Measurements from ENCODE around the gene ACTL9.

Gene ACTL9

GRCh38 chr19:8682931-8683330 lies 15.7 kb downstream of the ACTL9 start:
- no peaks in the 10 kb centered on the region for H3K36me3 ChIP-seq (ENCODE audit: insufficient read depth, low read length)
- H3K9me3 ChIP-seq (ENCODE audit: low read length), result no peaks in the 10 kb centered on the region
- no peak overlapping the region for H3K9ac ChIP-seq (ENCODE audit: low read length)
- no peaks in the 10 kb centered on the region for H3K27me3 ChIP-seq (ENCODE audit: control insufficient read depth in 1 of 2, insufficient read depth in 2 of 2, low read length in 2 of 2)
- no peaks in the 10 kb centered on the region for H3K4me1 ChIP-seq (ENCODE audit: insufficient read depth, low read length)
- no peak overlapping the region for H3K4me3 ChIP-seq (ENCODE audit: low read depth in 1 of 2, low read length in 2 of 2)
- no peak overlapping the region for H3K27ac ChIP-seq (ENCODE audit: low read depth, low read length)

DNA sequence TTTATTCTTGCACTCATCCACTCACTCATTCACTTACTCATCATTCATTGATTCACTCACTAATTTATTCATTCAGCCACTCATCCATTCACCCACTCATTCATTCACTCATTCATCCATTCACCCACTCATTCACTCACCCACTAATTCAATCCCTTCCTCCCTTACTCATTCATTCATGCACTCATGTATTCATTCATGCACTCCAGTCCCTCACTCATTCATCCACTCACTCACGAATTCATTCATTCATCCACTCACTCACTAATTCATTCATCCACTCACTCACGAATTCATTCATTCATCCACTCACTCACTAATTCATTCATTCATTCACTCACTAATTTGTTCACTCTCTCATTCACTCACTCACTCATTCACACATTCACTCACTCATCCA lies 16.1 kb downstream of the ACTL9 start:
- Histone ChIP-seq H3K4me1 (ENCODE audit: insufficient read depth, low read length) (no peaks in the 10 kb centered on the region), H3K27me3 (ENCODE audit: control insufficient read depth in 1 of 2, insufficient read depth in 2 of 2, low read length in 2 of 2) (no peaks in the 10 kb centered on the region), H3K4me3 (ENCODE audit: low read depth in 1 of 2, low read length in 2 of 2) (no peak overlapping the region), H3K27ac (ENCODE audit: low read depth, low read length) (no peak overlapping the region), H3K36me3 (ENCODE audit: insufficient read depth, low read length) (no peaks in the 10 kb centered on the region), H3K9ac (ENCODE audit: low read length) (no peak overlapping the region), H3K9me3 (ENCODE audit: low read length) (no peaks in the 10 kb centered on the region)

DNA sequence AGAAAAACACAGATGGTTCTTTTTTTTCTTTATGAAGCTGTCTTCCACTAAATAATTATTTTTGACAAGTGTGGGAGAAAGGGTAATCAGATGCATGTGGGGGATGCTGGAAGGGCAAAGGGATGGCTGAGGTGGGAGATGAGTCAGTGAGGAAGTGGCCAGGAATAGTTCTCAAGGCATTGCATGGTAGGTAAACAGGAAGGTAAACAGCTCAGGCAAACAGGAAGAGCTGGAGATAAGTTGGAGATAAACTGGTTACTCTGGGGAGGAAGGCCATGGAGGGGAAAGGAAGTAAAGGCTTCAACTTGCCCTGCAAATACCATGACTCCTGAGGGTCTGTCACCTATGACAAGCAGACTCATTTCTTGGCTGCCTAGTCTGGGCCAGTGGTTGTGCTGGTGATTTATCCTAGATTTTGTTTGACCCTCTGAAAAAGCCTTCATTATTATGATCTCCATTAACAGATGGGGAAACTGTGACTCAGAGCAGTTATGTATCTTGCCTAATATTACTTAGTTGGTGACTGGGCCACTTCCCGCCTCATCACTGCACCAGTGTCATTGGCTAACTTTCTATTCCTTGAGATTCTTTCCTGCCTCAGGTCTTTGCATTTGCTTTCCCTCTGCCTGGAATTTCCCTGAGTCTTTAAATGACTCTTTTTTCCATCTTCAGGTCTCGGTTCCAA lies 17.1 kb downstream of the ACTL9 start:
- H3K4me3 ChIP-seq (ENCODE audit: low read depth in 1 of 2, low read length in 2 of 2), result no peak overlapping the region
- no peak overlapping the region for H3K27ac ChIP-seq (ENCODE audit: low read depth, low read length)
- H3K9ac ChIP-seq (ENCODE audit: low read length), result no peak overlapping the region
- H3K27me3 ChIP-seq (ENCODE audit: control insufficient read depth in 1 of 2, insufficient read depth in 2 of 2, low read length in 2 of 2), result no peaks in the 10 kb centered on the region
- H3K9me3 ChIP-seq (ENCODE audit: low read length), result no peaks in the 10 kb centered on the region
- H3K4me1 ChIP-seq (ENCODE audit: insufficient read depth, low read length), result no peaks in the 10 kb centered on the region
- no peaks in the 10 kb centered on the region for H3K36me3 ChIP-seq (ENCODE audit: insufficient read depth, low read length)

DNA sequence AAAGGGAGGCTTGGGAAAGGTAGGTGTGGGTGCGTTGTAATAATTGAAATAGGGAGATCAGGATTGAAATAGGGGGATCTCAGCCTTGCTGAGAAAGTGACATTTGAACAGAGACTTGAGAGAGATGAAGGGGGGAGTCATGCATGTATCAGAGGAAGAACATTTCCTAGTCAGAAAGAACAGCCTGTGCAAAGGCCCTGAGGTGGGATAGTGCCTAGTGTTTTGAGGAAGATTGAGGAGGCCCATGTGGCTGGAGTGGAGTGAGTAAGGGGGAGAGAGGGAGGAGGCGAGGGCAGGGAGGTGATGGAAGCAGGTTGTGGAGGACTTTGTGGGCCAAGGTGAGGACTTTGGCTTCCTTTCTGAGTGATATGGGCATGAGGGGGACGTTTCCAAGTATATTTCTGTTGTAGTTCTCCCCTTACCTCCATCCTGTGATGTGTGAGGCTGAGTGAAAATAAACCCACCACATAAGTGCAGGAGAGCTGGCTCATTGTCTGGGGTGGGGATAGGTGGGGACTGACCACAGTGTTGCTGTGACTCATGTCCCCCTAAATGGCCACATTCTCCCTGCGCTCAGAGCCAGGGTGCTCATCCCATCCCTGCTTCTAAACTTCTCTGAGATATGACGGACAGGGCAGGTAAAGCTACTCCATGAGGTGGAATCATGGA lies 17.8 kb downstream of the ACTL9 start:
- H3K27me3 ChIP-seq (ENCODE audit: control insufficient read depth in 1 of 2, insufficient read depth in 2 of 2, low read length in 2 of 2), result no peaks in the 10 kb centered on the region
- H3K9me3 ChIP-seq (ENCODE audit: low read length), result no peaks in the 10 kb centered on the region
- no peak overlapping the region for H3K9ac ChIP-seq (ENCODE audit: low read length)
- no peak overlapping the region for H3K27ac ChIP-seq (ENCODE audit: low read depth, low read length)
- H3K36me3 ChIP-seq (ENCODE audit: insufficient read depth, low read length), result no peaks in the 10 kb centered on the region
- no peak overlapping the region for H3K4me3 ChIP-seq (ENCODE audit: low read depth in 1 of 2, low read length in 2 of 2)
- H3K4me1 ChIP-seq (ENCODE audit: insufficient read depth, low read length), result no peaks in the 10 kb centered on the region

DNA sequence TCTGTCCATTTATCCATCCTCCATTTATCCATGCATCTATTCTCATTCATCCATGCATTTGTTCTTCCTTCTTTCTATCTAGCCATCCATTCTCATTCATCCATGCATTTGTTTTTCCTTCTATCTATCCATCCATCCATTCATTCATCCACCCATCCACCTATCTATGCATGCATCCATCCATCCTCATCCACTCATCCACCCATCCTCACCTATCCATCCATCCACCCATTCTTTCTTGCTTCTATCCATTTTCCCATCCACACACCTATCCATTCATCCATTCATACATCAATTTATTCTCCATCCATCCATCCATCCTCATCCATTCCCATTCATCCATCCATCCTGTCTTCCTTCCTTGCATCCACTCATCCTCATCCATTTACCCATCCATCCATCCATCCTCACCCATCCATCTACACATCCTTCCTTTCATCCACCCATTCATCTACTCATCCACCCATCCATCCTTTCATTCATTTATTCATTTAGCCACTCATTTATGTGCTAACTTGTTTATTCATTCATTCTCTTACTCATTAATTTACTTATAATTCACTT lies 20.3 kb downstream of the ACTL9 start:
- Histone ChIP-seq H3K27me3 (ENCODE audit: control insufficient read depth in 1 of 2, insufficient read depth in 2 of 2, low read length in 2 of 2) (no peaks in the 10 kb centered on the region), H3K9me3 (ENCODE audit: low read length) (no peaks in the 10 kb centered on the region), H3K4me1 (ENCODE audit: insufficient read depth, low read length) (no peaks in the 10 kb centered on the region), H3K36me3 (ENCODE audit: insufficient read depth, low read length) (no peaks in the 10 kb centered on the region), H3K9ac (ENCODE audit: low read length) (no peak overlapping the region), H3K27ac (ENCODE audit: low read depth, low read length) (no peak overlapping the region), H3K4me3 (ENCODE audit: low read depth in 1 of 2, low read length in 2 of 2) (no peak overlapping the region)

DNA sequence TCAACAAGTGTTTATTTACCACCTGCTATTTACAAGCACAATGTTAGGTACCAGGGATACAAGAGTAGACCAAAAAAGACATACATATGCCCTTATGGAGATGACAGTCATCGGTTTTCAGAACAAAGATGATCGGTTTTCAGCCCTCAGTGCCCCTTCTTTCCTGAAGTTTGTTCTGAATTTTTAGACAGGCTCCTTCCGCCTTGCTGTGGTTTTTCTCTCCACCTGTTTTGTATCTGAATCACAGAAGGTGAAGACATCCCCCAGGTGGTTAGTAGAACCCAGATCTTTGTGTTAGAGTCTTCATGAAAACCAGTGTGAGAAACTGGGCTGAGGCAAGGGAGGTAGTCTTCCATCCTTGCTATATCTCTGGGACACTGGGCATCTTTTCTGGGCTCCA lies 23.5 kb downstream of the ACTL9 start:
- no peaks in the 10 kb centered on the region for H3K27me3 ChIP-seq (ENCODE audit: control insufficient read depth in 1 of 2, insufficient read depth in 2 of 2, low read length in 2 of 2)
- H3K4me1 ChIP-seq (ENCODE audit: insufficient read depth, low read length), result no peaks in the 10 kb centered on the region
- no peak overlapping the region for H3K9ac ChIP-seq (ENCODE audit: low read length)
- no peak overlapping the region for H3K4me3 ChIP-seq (ENCODE audit: low read depth in 1 of 2, low read length in 2 of 2)
- H3K9me3 ChIP-seq (ENCODE audit: low read length), result no peaks in the 10 kb centered on the region
- H3K27ac ChIP-seq (ENCODE audit: low read depth, low read length), result no peak overlapping the region
- H3K36me3 ChIP-seq (ENCODE audit: insufficient read depth, low read length), result no peaks in the 10 kb centered on the region

GRCh38 chr19:8673276-8673891 lies 25.2 kb downstream of the ACTL9 start:
- no peaks in the 10 kb centered on the region for H3K36me3 ChIP-seq (ENCODE audit: insufficient read depth, low read length)
- no peak overlapping the region for H3K4me3 ChIP-seq (ENCODE audit: low read depth in 1 of 2, low read length in 2 of 2)
- no peak overlapping the region for H3K9ac ChIP-seq (ENCODE audit: low read length)
- H3K4me1 ChIP-seq (ENCODE audit: insufficient read depth, low read length), result no peaks in the 10 kb centered on the region
- H3K27ac ChIP-seq (ENCODE audit: low read depth, low read length), result no peak overlapping the region
- H3K27me3 ChIP-seq (ENCODE audit: control insufficient read depth in 1 of 2, insufficient read depth in 2 of 2, low read length in 2 of 2), result no peaks in the 10 kb centered on the region
- H3K9me3 ChIP-seq (ENCODE audit: low read length), result peaks cover 3% of the 10 kb centered on the region

DNA sequence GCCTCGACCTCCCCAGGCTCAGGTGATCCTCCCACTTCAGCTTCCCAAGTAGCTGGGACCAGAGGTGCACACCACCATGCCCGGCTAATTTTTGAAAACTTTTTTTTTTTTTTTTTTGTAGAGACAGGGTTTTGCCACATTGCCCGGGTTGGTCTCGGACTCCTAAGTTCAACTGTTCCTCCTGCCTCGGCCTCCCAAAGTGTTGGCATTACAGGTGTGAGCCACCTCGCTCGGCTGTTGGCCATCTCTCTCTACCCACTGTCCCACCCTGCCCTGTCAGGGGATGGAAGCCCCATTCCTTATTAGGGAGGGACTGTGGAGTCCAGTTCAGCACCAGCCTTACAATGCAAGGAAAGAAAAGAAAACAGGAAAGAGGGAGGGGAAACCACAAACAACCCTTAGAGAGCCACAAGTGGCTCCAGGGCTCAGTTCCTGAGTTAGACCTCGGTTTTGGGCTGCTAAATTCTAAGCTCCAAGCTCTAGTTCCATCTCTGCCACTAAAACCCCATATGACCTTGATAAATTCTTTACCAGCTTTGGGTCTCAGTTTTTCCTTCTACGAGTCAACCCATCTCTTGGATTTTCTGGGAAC lies 31.7 kb downstream of the ACTL9 start:
- no peak overlapping the region for H3K9ac ChIP-seq (ENCODE audit: low read length)
- H3K4me1 ChIP-seq (ENCODE audit: insufficient read depth, low read length), result no peaks in the 10 kb centered on the region
- no peaks in the 10 kb centered on the region for H3K36me3 ChIP-seq (ENCODE audit: insufficient read depth, low read length)
- no peak overlapping the region for H3K4me3 ChIP-seq (ENCODE audit: low read depth in 1 of 2, low read length in 2 of 2)
- H3K27ac ChIP-seq (ENCODE audit: low read depth, low read length), result no peak overlapping the region
- H3K27me3 ChIP-seq (ENCODE audit: control insufficient read depth in 1 of 2, insufficient read depth in 2 of 2, low read length in 2 of 2), result no peaks in the 10 kb centered on the region
- H3K9me3 ChIP-seq (ENCODE audit: low read length), result peaks cover 3% of the 10 kb centered on the region

- Histone ChIP-seq H3K27ac (ENCODE audit: low read depth, low read length) (no peak overlapping the region), H3K27me3 (ENCODE audit: control insufficient read depth in 1 of 2, insufficient read depth in 2 of 2, low read length in 2 of 2) (no peaks in the 10 kb centered on the region)
These were observed 33.0 kb downstream of the ACTL9 start for GRCh38 chr19:8665468-8666213.

DNA sequence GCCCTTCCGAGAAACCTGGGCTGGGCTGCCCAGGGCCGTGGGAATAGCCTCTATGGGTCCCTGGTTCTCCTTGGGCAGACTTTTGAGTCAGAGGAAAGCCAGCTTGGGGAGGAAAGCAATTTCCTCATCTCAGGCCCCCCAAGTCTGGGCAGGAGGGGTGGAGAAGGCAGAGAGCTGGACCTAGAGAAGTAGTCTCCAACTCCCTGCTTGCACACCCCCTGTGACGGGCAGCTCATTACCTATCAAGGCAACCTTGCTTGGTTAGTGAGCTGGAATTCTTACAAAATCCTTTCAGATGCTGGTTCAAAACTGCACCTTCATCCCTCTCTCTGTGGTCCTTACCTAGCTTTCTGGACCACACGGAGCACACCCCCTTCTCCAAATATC lies 33.9 kb downstream of the ACTL9 start:
- Histone ChIP-seq H3K36me3 (ENCODE audit: insufficient read depth, low read length) (no peaks in the 10 kb centered on the region), H3K4me1 (ENCODE audit: insufficient read depth, low read length) (no peaks in the 10 kb centered on the region), H3K9me3 (ENCODE audit: low read length) (peaks cover 3% of the 10 kb centered on the region), H3K27me3 (ENCODE audit: control insufficient read depth in 1 of 2, insufficient read depth in 2 of 2, low read length in 2 of 2) (no peaks in the 10 kb centered on the region), H3K27ac (ENCODE audit: low read depth, low read length) (no peak overlapping the region), H3K9ac (ENCODE audit: low read length) (no peak overlapping the region), H3K4me3 (ENCODE audit: low read depth in 1 of 2, low read length in 2 of 2) (no peak overlapping the region)

More at GRCh38 chr19:8665468-8666213, 33.0 kb downstream of the ACTL9 start:
- Histone ChIP-seq H3K9ac (ENCODE audit: low read length) (no peak overlapping the region), H3K4me3 (ENCODE audit: low read depth in 1 of 2, low read length in 2 of 2) (no peak overlapping the region), H3K4me1 (ENCODE audit: insufficient read depth, low read length) (no peaks in the 10 kb centered on the region), H3K9me3 (ENCODE audit: low read length) (peaks cover 3% of the 10 kb centered on the region), H3K36me3 (ENCODE audit: insufficient read depth, low read length) (no peaks in the 10 kb centered on the region)
